ENCODE data around the gene CFAP221. TPM values are rescaled to one million over a fixed set of nuclear protein-coding genes. Genes with fewer than 3 reads are reported as not detected.

CFAP221 gene
- total RNA-seq, 1 donor from 2014 or later = not detected

- Mint-ChIP-seq H3K27me3 (ENCODE audit: unreplicated experiment) (peaks cover 67% of the 10 kb centered on the region), H3K9me3 (ENCODE audit: unreplicated experiment) (no peaks in the 10 kb centered on the region), H3K27ac (ENCODE audit: unreplicated experiment) (no peak within 1 kb of the TSS), H3K4me1 (ENCODE audit: unreplicated experiment) (no peaks in the 10 kb centered on the region), H3K4me3 (ENCODE audit: unreplicated experiment) (no peak within 1 kb of the TSS), H3K36me3 (ENCODE audit: unreplicated experiment) (no peaks in the 10 kb centered on the region)
- no peak for TF ChIP-seq CTCF (IDR thresholded peaks at IDR 0.05)
- DNase-seq (ENCODE audit: extremely low spot score, unreplicated experiment) = peak; percentile 80
Observed at GRCh38 chr2:119523952-119524694, 20.1 kb upstream of the CFAP221 start, which contains the start of gene SCTR. TSS of gene SCTR (minus strand) at chr2:119524483. CDS start at chr2:119524226, 257 bp downstream.

GRCh38 chr2:119525614-119526013 is 18.6 kb upstream of the CFAP221 start:
- Mint-ChIP-seq H3K4me1 (ENCODE audit: unreplicated experiment) (no peaks in the 10 kb centered on the region), H3K27ac (ENCODE audit: unreplicated experiment) (no peak overlapping the region), H3K36me3 (ENCODE audit: unreplicated experiment) (no peaks in the 10 kb centered on the region), H3K4me3 (ENCODE audit: unreplicated experiment) (no peak overlapping the region), H3K27me3 (ENCODE audit: unreplicated experiment) (peaks cover 67% of the 10 kb centered on the region), H3K9me3 (ENCODE audit: unreplicated experiment) (no peaks in the 10 kb centered on the region)
- DNase-seq (ENCODE audit: extremely low spot score, unreplicated experiment) = no peak
- TF ChIP-seq CTCF (IDR thresholded peaks at IDR 0.05) = no peak

GRCh38 chr2:119527999-119528398 is 16.2 kb upstream of the CFAP221 start:
- Mint-ChIP-seq H3K4me3 (ENCODE audit: unreplicated experiment) (no peak overlapping the region), H3K27me3 (ENCODE audit: unreplicated experiment) (peaks cover 58% of the 10 kb centered on the region), H3K36me3 (ENCODE audit: unreplicated experiment) (no peaks in the 10 kb centered on the region), H3K9me3 (ENCODE audit: unreplicated experiment) (peaks cover under 1% of the 10 kb centered on the region), H3K4me1 (ENCODE audit: unreplicated experiment) (no peaks in the 10 kb centered on the region), H3K27ac (ENCODE audit: unreplicated experiment) (no peak overlapping the region)
- no peak for DNase-seq (ENCODE audit: extremely low spot score, unreplicated experiment)
- TF ChIP-seq CTCF (IDR thresholded peaks at IDR 0.05) = no peak

- peaks cover 18% of the 10 kb centered on the region for H3K9me3 Mint-ChIP-seq (ENCODE audit: unreplicated experiment)
- no peaks in the 10 kb centered on the region for H3K4me1 Mint-ChIP-seq (ENCODE audit: unreplicated experiment)
- H3K4me3 Mint-ChIP-seq (ENCODE audit: unreplicated experiment) = no peak overlapping the region
- TF ChIP-seq CTCF (IDR thresholded peaks at IDR 0.05) = peak; percentile 16
- H3K27ac Mint-ChIP-seq (ENCODE audit: unreplicated experiment) = no peak overlapping the region
- H3K27me3 Mint-ChIP-seq (ENCODE audit: unreplicated experiment) = peaks cover 32% of the 10 kb centered on the region
- DNase-seq (ENCODE audit: extremely low spot score, unreplicated experiment) = no peak
- no peaks in the 10 kb centered on the region for H3K36me3 Mint-ChIP-seq (ENCODE audit: unreplicated experiment)
Observed at GRCh38 chr2:119531292-119531691, 13.0 kb upstream of the CFAP221 start.

GRCh38 chr2:119533560-119533959 is 10.7 kb upstream of the CFAP221 start:
- H3K9me3 Mint-ChIP-seq (ENCODE audit: unreplicated experiment) = peaks cover 18% of the 10 kb centered on the region
- no peak for TF ChIP-seq CTCF (IDR thresholded peaks at IDR 0.05)
- peaks cover 13% of the 10 kb centered on the region for H3K27me3 Mint-ChIP-seq (ENCODE audit: unreplicated experiment)
- no peak overlapping the region for H3K27ac Mint-ChIP-seq (ENCODE audit: unreplicated experiment)
- H3K36me3 Mint-ChIP-seq (ENCODE audit: unreplicated experiment) = no peaks in the 10 kb centered on the region
- H3K4me1 Mint-ChIP-seq (ENCODE audit: unreplicated experiment) = no peaks in the 10 kb centered on the region
- no peak for DNase-seq (ENCODE audit: extremely low spot score, unreplicated experiment)
- H3K4me3 Mint-ChIP-seq (ENCODE audit: unreplicated experiment) = no peak overlapping the region
